K562 (cell line): ENCODE results near the gene CYB5B. TPM values are rescaled to one million over a fixed set of nuclear protein-coding genes. Genes with fewer than 3 reads are reported as not detected.

Experiments
- CXXC5 ChIP-seq: fragments of 250-450 bp; sonication (Bioruptor Pico); IDR thresholded peaks from 2 replicates; pipeline ENCODE4 v1.8.0; 2022; ENCODE audit warnings: inconsistent platforms, mild to moderate bottlenecking, moderate library complexity
- DIDO1 ChIP-seq: fragments of 450-650 bp; IDR thresholded peaks from 2 replicates; pipeline ENCODE4 v1.6.1; 2016; ENCODE audit warnings: low read depth, missing biosample characterization, missing genetic modification characterization
- IRF2 ChIP-seq: sonication (generic); formaldehyde crosslinking; IDR thresholded peaks from 2 replicates; pipeline ENCODE4 v1.8.1; 2022; ENCODE audit warnings: mild to moderate bottlenecking, missing genetic modification reagents
- KDM4B ChIP-seq, 2 experiments: fragments of 450-650 bp in 1 of 2; sonication (generic) in 1 of 2; IDR thresholded peaks; 2 replicates each; pipeline ENCODE4 v1.6.1; 2016 to 2017; ENCODE audit warnings: borderline replicate concordance in 2 of 2, antibody characterized with exemption in 1 of 2, low read depth in 1 of 2, mild to moderate bottlenecking in 1 of 2
- MYC ChIP-seq, 2 experiments: fragments of 250-450 bp in 1 of 2; sonication (Bioruptor Pico) in 1 of 2; IDR thresholded peaks; 2 replicates each; pipeline versions ENCODE4 v1.5.1 to v1.6.1; 2012 to 2021; ENCODE audit warnings: low read depth in 2 of 2, borderline replicate concordance in 1 of 2, improper control_type of control experiment in 1 of 2, low read length in 1 of 2, mild to moderate bottlenecking in 1 of 2, moderate library complexity in 1 of 2
- NCOA4 ChIP-seq: fragments of 450-650 bp; IDR thresholded peaks from 2 replicates; pipeline ENCODE4 v1.6.1; 2018; ENCODE audit warnings: mild to moderate bottlenecking; ENCODE audit not compliant: partially characterized antibody
- NFYB ChIP-seq: IDR thresholded peaks from 2 replicates; pipeline ENCODE4 v1.6.1; 2011; ENCODE audit warnings: mild to moderate bottlenecking, moderate library complexity; ENCODE audit not compliant: insufficient read length; ENCODE audit errors: extremely low read depth
- PKNOX1 ChIP-seq: fragments of 450-650 bp; IDR thresholded peaks from 2 replicates; pipeline ENCODE4 v1.6.1; 2016
- PML ChIP-seq: IDR thresholded peaks from 2 replicates; pipeline ENCODE4 v1.6.1; 2012; ENCODE audit warnings: low read length, inconsistent platforms
- PTRF ChIP-seq: fragments of 450-650 bp; IDR thresholded peaks from 2 replicates; pipeline ENCODE4 v1.6.1; 2016; ENCODE audit warnings: mild to moderate bottlenecking, missing genetic modification characterization, missing compliant biosample characterization
- RBM34 ChIP-seq: fragments of 200-400 bp; formaldehyde crosslinking; IDR thresholded peaks from 2 replicates; pipeline ENCODE4 v1.6.1; 2018; ENCODE audit warnings: low read length, borderline replicate concordance; ENCODE audit not compliant: insufficient read depth
- SMC3 ChIP-seq: conservative IDR thresholded peaks from 2 replicates; pipeline ENCODE4 v1.6.1; 2011; ENCODE audit warnings: low read depth, low read length, improper control_type of control experiment; ENCODE audit not compliant: insufficient read depth
- TEAD1 ChIP-seq, 2 experiments: fragments of 450-650 bp in 1 of 2; sonication (generic) in 1 of 2; formaldehyde crosslinking; IDR thresholded peaks; 2 replicates each; pipeline versions ENCODE4 v1.4.0 to v1.8.0; 2020 to 2022; ENCODE audit warnings: mild to moderate bottlenecking in 2 of 2, missing genetic modification reagents in 1 of 2
- TEAD4 ChIP-seq, 2 experiments: sonication (generic) in 1 of 2; formaldehyde crosslinking in 1 of 2; IDR thresholded peaks; 2 replicates each; pipeline versions ENCODE4 v1.6.1 to v1.8.0; 2012 to 2022; ENCODE audit warnings: borderline replicate concordance in 1 of 2, inconsistent platforms in 1 of 2, low read length in 1 of 2, mild to moderate bottlenecking in 1 of 2, missing genetic modification reagents in 1 of 2
- TFAP4 ChIP-seq: sonication (generic); formaldehyde crosslinking; IDR thresholded peaks from 2 replicates; pipeline ENCODE4 v1.8.0; 2022; ENCODE audit warnings: missing genetic modification reagents, mild to moderate bottlenecking, moderate library complexity, borderline replicate concordance
- ZNF24 ChIP-seq: fragments of 450-650 bp; IDR thresholded peaks from 2 replicates; pipeline ENCODE4 v1.6.1; 2016
- ZNF253 ChIP-seq: fragments of 250-450 bp; sonication (Bioruptor Pico); conservative IDR thresholded peaks from 2 replicates; pipeline ENCODE4 v1.6.1; 2021; ENCODE audit warnings: mild to moderate bottlenecking
- ZNF277 ChIP-seq: fragments of 250-450 bp; sonication (Bioruptor Pico); IDR thresholded peaks from 2 replicates; pipeline ENCODE4 v1.8.0; 2022; ENCODE audit warnings: inconsistent platforms, mild to moderate bottlenecking, moderate library complexity, borderline replicate concordance
- ZNF449 ChIP-seq: fragments of 250-450 bp; sonication (Bioruptor Pico); IDR thresholded peaks from 2 replicates; pipeline ENCODE4 v1.8.0; 2022; ENCODE audit warnings: moderate library complexity, mild to moderate bottlenecking, inconsistent platforms
- polyA plus RNA-seq, 8 experiments: library from polyadenylated mRNA; depleted of rRNA in 4 of 8; stranded (reverse) in 5 of 8; unstranded in 3 of 8; fragments of >200 nt; fragmentation: Nextera tagmentation in 2 of 8; fragmentation: Illumina TruSeq in 1 of 8; extraction: Ambion mirVana in 2 of 8; extraction: Trizol in 1 of 8; gene quantifications; 2 replicates each; pipeline versions ENCODE4 v1.2.1 to v1.2.3, GENCODE V29; 2011 to 2014; ENCODE audit warnings: inconsistent platforms in 1 of 8, missing spikeins in 1 of 8
- total RNA-seq, 7 experiments: library from RNA; depleted of rRNA in 6 of 7; stranded (reverse); fragments of >200 nt in 6 of 7; fragmentation: Illumina TruSeq in 2 of 7; extraction: Trizol in 2 of 7; gene quantifications; 2 replicates each; pipeline versions ENCODE4 v1.2.1 to v1.2.3, GENCODE V29; 2011 to 2021; ENCODE audit warnings: low replicate concordance in 1 of 7

CYB5B gene
- total and polyA plus RNA-seq, 9 of the 15 experiments (the other 6 are each of a cell fraction or from before 2014, with no cell fraction given): 29.9 to 274 (median 136) TPM

- TF ChIP-seq RBM34: no peak
- TF ChIP-seq ZNF449: no peak
- TF ChIP-seq KDM4B (IDR thresholded peaks at IDR 0.05; ENCODE audit: borderline replicate concordance in 2 of 2, low read depth in 1 of 2): no peak
- TF ChIP-seq ZNF24: no peak
- 0 out of 4 replicates have a peak, but pooled peaks of 1 of the 2 experiments have one; percentile 16 for TF ChIP-seq TEAD1 (CRISPR knock-in tag; IDR thresholded peaks at IDR 0.05)
- no peak for TF ChIP-seq PTRF (tag)
- TF ChIP-seq SMC3: no peak
- TF ChIP-seq ZNF253 (CRISPR knock-in tag): no peak
- no peak for TF ChIP-seq IRF2
- TF ChIP-seq DIDO1 (tag): peak; percentile 60; the same call in 1 of the 2 replicates
- TF ChIP-seq PML: peak; percentile 79; the same call in 1 of the 2 replicates
- TF ChIP-seq MYC (IDR thresholded peaks at IDR 0.05; ENCODE audit: low read depth, low read length): 0 out of 2 replicates have a peak, but pooled peaks have one; percentile 53
- no peak for TF ChIP-seq MYC (CRISPR knock-in tag; IDR thresholded peaks at IDR 0.05; ENCODE audit: borderline replicate concordance, low read depth)
- TF ChIP-seq NCOA4: no peak
- peak; percentile 73; the same call in 1 of the 2 replicates for TF ChIP-seq TFAP4 (CRISPR knock-in tag)
- TF ChIP-seq ZNF277 (CRISPR knock-in tag): no peak
- peak; percentile 72 for TF ChIP-seq NFYB
- peak; percentile 50; the same call in 1 of the 2 replicates for TF ChIP-seq CXXC5
- peak; percentile 96 for TF ChIP-seq PKNOX1
- TF ChIP-seq TEAD4 (IDR thresholded peaks at IDR 0.05; ENCODE audit: low read length): no peak
- no peak for TF ChIP-seq TEAD4 (CRISPR knock-in tag; IDR thresholded peaks at IDR 0.05; ENCODE audit: borderline replicate concordance)
- TF ChIP-seq, all 486 proteins: peak for 118
These were observed at the start of gene CYB5B (continued) for GRCh38 chr16:69424053-69424934.
